Calu3 (cell line): Measurements from ENCODE around the gene NDUFA13. TPM values are rescaled to one million over a fixed set of nuclear protein-coding genes. Genes with fewer than 3 reads are reported as not detected.

Experiments
- BruUV-seq: library from RNA; stranded (reverse); fragments of 400-500 nt; replicated peaks from 2 replicates; lab custom pipeline; 2021; lab: Mats Ljungman, UMichigan
- CTCF ChIA-PET: fragments of 300-600 bp; sonication (Branson Sonifier 250); formaldehyde crosslinking; loops from one replicate; lab custom pipeline; 2022; ENCODE audit warnings: antibody characterized with exemption; lab: Charles Lee
- DNase-seq: peaks from one replicate; pipeline ENCODE4 v3.0.0; 2022
- H3K27ac Mint-ChIP-seq: one replicate; pipeline ENCODE4 v1.8.0; 2022; ENCODE audit warnings: mixed read lengths; ENCODE audit not compliant: unreplicated experiment
- H3K27me3 Mint-ChIP-seq: one replicate; pipeline ENCODE4 v1.8.0; 2022; ENCODE audit warnings: mixed read lengths; ENCODE audit not compliant: unreplicated experiment
- H3K36me3 Mint-ChIP-seq: one replicate; pipeline ENCODE4 v1.8.0; 2022; ENCODE audit warnings: mild to moderate bottlenecking, moderate library complexity, mixed read lengths; ENCODE audit not compliant: insufficient read depth, unreplicated experiment
- H3K4me1 Mint-ChIP-seq: one replicate; pipeline ENCODE4 v1.8.0; 2022; ENCODE audit warnings: mild to moderate bottlenecking, low read depth, mixed read lengths; ENCODE audit not compliant: unreplicated experiment
- H3K4me3 Mint-ChIP-seq: one replicate; pipeline ENCODE4 v1.8.0; 2022; ENCODE audit warnings: mild to moderate bottlenecking, low read depth, moderate library complexity, mixed read lengths; ENCODE audit not compliant: unreplicated experiment
- H3K9me3 Mint-ChIP-seq: one replicate; pipeline ENCODE4 v1.8.0; 2022; ENCODE audit warnings: low read depth, mixed read lengths; ENCODE audit not compliant: unreplicated experiment
- intact Hi-C: fragments of 100-400 bp; cut with micrococcal nuclease; formaldehyde crosslinking; loops from one replicate; pipeline ENCODE4 v1.10.0; 2022; ENCODE audit not compliant: unreplicated experiment
- total RNA-seq: library from RNA; stranded (reverse); gene quantifications from 2 replicates; pipeline ENCODE4 v1.2.3, GENCODE V29; 2022
- TF ChIP-seq, protein P1 (sequence below): fragments of 200-600 bp; IDR thresholded peaks from one replicate; pipeline ENCODE4 v1.8.0; 2022; ENCODE audit warnings: antibody characterized with exemption; ENCODE audit not compliant: unreplicated experiment

NDUFA13 gene
- total RNA-seq, 1 experiment from 2014 or later, result 191 TPM

DNA sequence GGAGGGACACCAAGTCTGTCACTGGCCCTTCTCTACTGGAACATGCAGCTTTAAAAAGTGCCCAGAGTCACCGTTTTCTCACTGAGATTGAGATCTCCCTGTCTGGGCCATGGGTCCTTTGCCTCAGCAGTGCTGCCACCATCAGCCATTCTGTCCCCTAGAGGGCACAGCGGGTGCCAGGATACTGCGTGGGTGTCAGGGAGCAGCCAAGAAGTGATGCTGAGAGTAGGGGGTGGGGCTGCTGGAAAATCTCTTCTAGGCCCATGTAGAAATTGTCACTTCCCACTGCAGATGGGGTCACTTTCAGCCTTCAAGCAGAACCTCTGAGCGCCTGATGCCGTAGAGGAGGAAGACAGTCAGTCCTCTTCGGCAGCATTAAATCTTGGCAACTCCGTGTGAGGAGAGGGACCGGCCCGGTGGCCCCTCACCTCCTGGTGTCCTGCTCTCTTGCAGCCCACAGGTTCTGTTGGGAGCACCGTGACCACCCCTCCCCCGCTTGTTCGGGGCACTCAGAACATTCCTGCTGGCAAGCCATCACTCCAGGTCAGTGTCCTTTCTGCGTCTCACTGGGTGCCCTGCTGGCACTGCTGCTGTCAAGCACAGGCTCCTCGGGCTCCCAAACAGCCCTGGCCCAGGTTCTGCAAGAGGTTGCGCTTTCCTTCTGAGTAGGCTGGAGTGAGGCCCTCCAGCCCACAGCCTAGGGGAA, 22.0 kb upstream of the NDUFA13 start:
- Mint-ChIP-seq H3K4me3 (no peak overlapping the region), H3K27ac (no peak overlapping the region), H3K9me3 (no peaks in the 10 kb centered on the region), H3K27me3 (no peaks in the 10 kb centered on the region), H3K36me3 (peaks cover 40% of the 10 kb centered on the region), H3K4me1 (peaks cover 16% of the 10 kb centered on the region)
- CTCF ChIA-PET, result no interaction called here
- intact Hi-C loops, result no loop called here
- TF ChIP-seq, protein P1, sequence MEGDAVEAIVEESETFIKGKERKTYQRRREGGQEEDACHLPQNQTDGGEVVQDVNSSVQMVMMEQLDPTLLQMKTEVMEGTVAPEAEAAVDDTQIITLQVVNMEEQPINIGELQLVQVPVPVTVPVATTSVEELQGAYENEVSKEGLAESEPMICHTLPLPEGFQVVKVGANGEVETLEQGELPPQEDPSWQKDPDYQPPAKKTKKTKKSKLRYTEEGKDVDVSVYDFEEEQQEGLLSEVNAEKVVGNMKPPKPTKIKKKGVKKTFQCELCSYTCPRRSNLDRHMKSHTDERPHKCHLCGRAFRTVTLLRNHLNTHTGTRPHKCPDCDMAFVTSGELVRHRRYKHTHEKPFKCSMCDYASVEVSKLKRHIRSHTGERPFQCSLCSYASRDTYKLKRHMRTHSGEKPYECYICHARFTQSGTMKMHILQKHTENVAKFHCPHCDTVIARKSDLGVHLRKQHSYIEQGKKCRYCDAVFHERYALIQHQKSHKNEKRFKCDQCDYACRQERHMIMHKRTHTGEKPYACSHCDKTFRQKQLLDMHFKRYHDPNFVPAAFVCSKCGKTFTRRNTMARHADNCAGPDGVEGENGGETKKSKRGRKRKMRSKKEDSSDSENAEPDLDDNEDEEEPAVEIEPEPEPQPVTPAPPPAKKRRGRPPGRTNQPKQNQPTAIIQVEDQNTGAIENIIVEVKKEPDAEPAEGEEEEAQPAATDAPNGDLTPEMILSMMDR, result no peak
- DNase-seq, result no peak
- BruUV-seq, result no TSS peak

DNA sequence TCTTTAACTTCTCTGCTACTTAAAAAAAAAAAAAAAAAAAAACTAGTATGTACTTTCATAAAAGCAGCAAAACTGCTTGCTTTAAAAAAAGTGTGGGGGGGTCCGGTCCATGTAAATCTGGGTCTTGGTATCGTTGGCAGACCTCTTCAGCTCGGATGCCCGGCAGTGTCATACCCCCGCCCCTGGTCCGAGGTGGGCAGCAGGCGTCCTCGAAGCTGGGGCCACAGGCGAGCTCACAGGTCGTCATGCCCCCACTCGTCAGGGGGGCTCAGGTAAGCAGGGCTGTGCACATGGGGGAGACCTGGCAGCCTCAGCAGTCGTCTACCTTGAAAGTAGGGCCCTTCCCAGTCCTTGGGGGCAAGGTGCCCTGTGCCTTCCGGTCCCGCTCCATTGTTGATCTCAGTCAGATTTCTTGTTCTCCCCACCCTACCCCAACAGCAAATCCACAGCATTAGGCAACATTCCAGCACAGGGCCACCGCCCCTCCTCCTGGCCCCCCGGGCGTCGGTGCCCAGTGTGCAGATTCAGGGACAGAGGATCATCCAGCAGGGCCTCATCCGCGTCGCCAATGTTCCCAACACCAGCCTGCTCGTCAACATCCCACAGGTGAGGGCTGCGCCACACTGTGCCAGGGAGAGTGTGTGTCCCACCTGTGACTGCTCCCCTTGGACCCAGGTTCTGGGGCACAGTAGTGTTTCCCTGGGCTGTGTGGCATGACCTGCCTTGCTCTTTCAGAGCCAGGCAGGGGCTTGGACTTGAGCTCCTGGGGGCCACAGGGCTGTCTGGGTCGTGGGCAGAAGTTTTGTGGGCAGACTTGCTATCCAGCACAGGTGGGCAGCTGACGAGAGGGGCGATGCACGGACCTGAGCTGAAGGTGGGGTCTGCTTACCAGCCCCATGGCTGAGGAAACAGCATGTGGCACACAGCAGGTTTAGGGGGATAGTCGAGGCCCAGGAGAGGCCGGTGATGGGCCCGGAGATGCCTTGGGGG, 20.1 kb upstream of the NDUFA13 start:
- Mint-ChIP-seq H3K9me3 (no peaks in the 10 kb centered on the region), H3K27me3 (no peaks in the 10 kb centered on the region), H3K36me3 (peaks cover 40% of the 10 kb centered on the region), H3K4me3 (no peak overlapping the region), H3K4me1 (no peaks in the 10 kb centered on the region), H3K27ac (no peak overlapping the region)
- BruUV-seq, result no TSS peak
- DNase-seq, result no peak
- TF ChIP-seq, protein P1, result no peak
- intact Hi-C loops, result no loop called here
- CTCF ChIA-PET, result interaction anchor here (0.7 kb wide), 1 partner anchor 15 kb away, joined by 4 read pairs; no protein-coding TSS in a partner anchor

DNA sequence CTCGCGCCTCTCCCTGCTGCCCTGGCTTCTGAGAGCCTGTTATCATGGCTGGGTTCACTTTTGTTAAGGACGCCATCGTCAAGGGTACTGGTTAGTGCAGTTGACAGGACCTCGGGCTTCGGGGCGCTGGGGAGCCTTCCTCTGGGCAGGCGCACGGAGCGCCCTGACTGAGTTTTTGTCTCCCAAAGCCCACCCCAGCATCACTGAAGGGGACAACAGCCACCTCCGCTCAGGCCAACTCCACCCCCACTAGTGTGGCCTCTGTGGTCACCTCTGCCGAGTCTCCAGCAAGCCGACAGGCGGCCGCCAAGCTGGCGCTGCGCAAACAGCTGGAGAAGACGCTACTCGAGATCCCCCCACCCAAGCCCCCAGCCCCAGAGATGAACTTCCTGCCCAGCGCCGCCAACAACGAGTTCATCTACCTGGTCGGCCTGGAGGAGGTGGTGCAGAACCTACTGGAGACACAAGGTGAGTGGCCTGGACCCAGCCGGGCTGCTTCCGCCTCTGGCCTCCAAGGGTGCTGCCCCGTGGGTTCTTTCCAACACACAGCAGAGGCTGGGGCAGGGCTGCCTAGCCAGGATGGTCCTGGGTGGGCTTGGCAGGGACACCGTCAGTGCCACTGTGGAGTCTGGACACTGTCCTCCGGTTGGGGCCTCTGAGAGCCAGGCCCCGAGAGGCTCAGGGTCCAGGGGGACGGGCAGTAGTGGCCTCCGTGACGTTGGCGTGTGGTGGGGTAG, 17.6 kb upstream of the NDUFA13 start:
- no peaks in the 10 kb centered on the region for H3K9me3 Mint-ChIP-seq
- peaks cover 49% of the 10 kb centered on the region for H3K36me3 Mint-ChIP-seq
- H3K4me1 Mint-ChIP-seq, result no peaks in the 10 kb centered on the region
- DNase-seq, result no peak
- H3K27me3 Mint-ChIP-seq, result no peaks in the 10 kb centered on the region
- TF ChIP-seq, protein P1, result no peak
- BruUV-seq, result no TSS peak
- CTCF ChIA-PET, result no interaction called here
- no peak overlapping the region for H3K27ac Mint-ChIP-seq
- no peak overlapping the region for H3K4me3 Mint-ChIP-seq
- intact Hi-C loops, result no loop called here
